Measurements from ENCODE around the gene ERFE. TPM values are rescaled to one million over a fixed set of nuclear protein-coding genes. Genes with fewer than 3 reads are reported as not detected.

Gene ERFE
- total RNA-seq, 1 donor from 2014 or later, result 1.3 TPM

GRCh38 chr2:238176613-238177012 lies 17.8 kb downstream of the ERFE start:
- TF ChIP-seq CTCF (IDR thresholded peaks at IDR 0.05; ENCODE audit: unreplicated experiment), result no peak
- no peaks in the 10 kb centered on the region for H3K27me3 Mint-ChIP-seq
- H3K4me3 Mint-ChIP-seq (ENCODE audit: low read depth), result no peak overlapping the region
- no peak overlapping the region for H3K27ac Mint-ChIP-seq
- peaks cover 26% of the 10 kb centered on the region for H3K36me3 Mint-ChIP-seq (ENCODE audit: insufficient read depth)
- H3K9me3 Mint-ChIP-seq (ENCODE audit: low read depth), result no peaks in the 10 kb centered on the region
- DNase-seq (ENCODE audit: low spot score, unreplicated experiment), result no peak
- no peaks in the 10 kb centered on the region for H3K4me1 Mint-ChIP-seq (ENCODE audit: low read depth)

- Mint-ChIP-seq H3K27me3 (no peaks in the 10 kb centered on the region), H3K9me3 (ENCODE audit: low read depth) (no peaks in the 10 kb centered on the region), H3K36me3 (ENCODE audit: insufficient read depth) (peaks cover 30% of the 10 kb centered on the region), H3K4me1 (ENCODE audit: low read depth) (no peaks in the 10 kb centered on the region), H3K27ac (no peak overlapping the region), H3K4me3 (ENCODE audit: low read depth) (no peak overlapping the region)
- no peak for TF ChIP-seq CTCF (IDR thresholded peaks at IDR 0.05; ENCODE audit: unreplicated experiment)
- DNase-seq (ENCODE audit: low spot score, unreplicated experiment), result no peak
These were observed 21.8 kb downstream of the ERFE start for GRCh38 chr2:238180554-238180953.

GRCh38 chr2:238182362-238182761 lies 23.6 kb downstream of the ERFE start:
- Mint-ChIP-seq H3K36me3 (ENCODE audit: insufficient read depth) (peaks cover 24% of the 10 kb centered on the region), H3K27ac (no peak overlapping the region), H3K9me3 (ENCODE audit: low read depth) (no peaks in the 10 kb centered on the region), H3K27me3 (no peaks in the 10 kb centered on the region), H3K4me3 (ENCODE audit: low read depth) (no peak overlapping the region), H3K4me1 (ENCODE audit: low read depth) (no peaks in the 10 kb centered on the region)
- no peak for TF ChIP-seq CTCF (IDR thresholded peaks at IDR 0.05; ENCODE audit: unreplicated experiment)
- no peak for DNase-seq (ENCODE audit: low spot score, unreplicated experiment)

DNA sequence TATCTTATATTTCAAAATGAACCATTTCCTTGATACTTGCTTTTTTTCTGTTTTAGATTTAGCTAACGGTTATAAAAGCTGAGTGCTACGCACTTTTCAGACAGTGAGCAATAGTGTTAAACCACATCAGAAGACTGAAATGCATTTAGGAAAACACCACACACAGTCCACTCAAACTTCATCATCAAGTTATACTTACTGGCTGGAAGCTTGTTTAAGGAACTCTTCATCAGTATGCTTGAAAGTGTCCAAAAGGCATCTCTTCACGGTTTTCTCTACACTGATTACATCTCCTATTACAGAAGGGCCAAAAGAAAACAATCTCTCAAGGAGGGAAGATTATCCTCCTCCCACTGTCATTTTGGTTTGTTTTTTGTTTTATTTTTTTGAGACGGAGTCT lies 25.1 kb downstream of the ERFE start:
- Mint-ChIP-seq H3K27me3 (no peaks in the 10 kb centered on the region), H3K4me3 (ENCODE audit: low read depth) (no peak overlapping the region), H3K36me3 (ENCODE audit: insufficient read depth) (peaks cover 34% of the 10 kb centered on the region), H3K9me3 (ENCODE audit: low read depth) (no peaks in the 10 kb centered on the region), H3K27ac (no peak overlapping the region), H3K4me1 (ENCODE audit: low read depth) (no peaks in the 10 kb centered on the region)
- TF ChIP-seq CTCF (IDR thresholded peaks at IDR 0.05; ENCODE audit: unreplicated experiment), result no peak
- DNase-seq (ENCODE audit: low spot score, unreplicated experiment), result no peak

- Mint-ChIP-seq H3K4me1 (ENCODE audit: low read depth) (no peaks in the 10 kb centered on the region), H3K4me3 (ENCODE audit: low read depth) (no peak overlapping the region), H3K36me3 (ENCODE audit: insufficient read depth) (peaks cover 35% of the 10 kb centered on the region), H3K27me3 (no peaks in the 10 kb centered on the region), H3K27ac (peak overlapping the region; percentile 18), H3K9me3 (ENCODE audit: low read depth) (no peaks in the 10 kb centered on the region)
- TF ChIP-seq CTCF (IDR thresholded peaks at IDR 0.05; ENCODE audit: unreplicated experiment), result no peak
- no peak for DNase-seq (ENCODE audit: low spot score, unreplicated experiment)
These were observed 29.1 kb downstream of the ERFE start for GRCh38 chr2:238187618-238188548.
